Thoracic aorta (tissue), 2 donors: ENCODE measurements around the gene TBC1D7. TPM values are rescaled to one million over a fixed set of nuclear protein-coding genes. Genes with fewer than 3 reads are reported as not detected.

Experiments
- ATAC-seq: fragments of 150-250 bp; one replicate; pipeline ENCODE4 v1.8.0; 2017; ENCODE audit warnings: low read depth; ENCODE audit not compliant: insufficient number of reproducible peaks, low FRiP score
- DNase-seq: peaks from one replicate; pipeline ENCODE4 v3.0.0-alpha.2; 2020; ENCODE audit warnings: low spot score
- H3K27ac ChIP-seq, 2 donors: fragments of 200-600 bp; sonication (generic); 1 replicate in 1 of 2; 2 replicates in 1 of 2; pipeline ENCODE4 v1.5.1; 2016; ENCODE audit warnings: mild to moderate bottlenecking in 2 of 2, moderate library complexity in 2 of 2
- H3K27me3 ChIP-seq: fragments of 200-600 bp; sonication (generic); replicated peaks from 2 replicates; pipeline ENCODE4 v1.6.0; 2016; ENCODE audit warnings: mild to moderate bottlenecking; ENCODE audit not compliant: insufficient read depth
- H3K36me3 ChIP-seq: fragments of 200-600 bp; sonication (generic); one replicate; pipeline ENCODE4 v1.5.1; 2016
- H3K4me1 ChIP-seq, 2 donors: fragments of 200-600 bp; sonication (generic); 1 replicate in 1 of 2; 2 replicates in 1 of 2; pipeline versions ENCODE4 v1.5.1 to v1.6.0; 2016; ENCODE audit warnings: low read depth in 2 of 2, mild to moderate bottlenecking in 1 of 2; ENCODE audit not compliant: control insufficient read depth in 1 of 2
- H3K4me3 ChIP-seq: fragments of 200-600 bp; sonication (generic); 2 replicates; pipeline ENCODE4 v1.5.1; 2016; ENCODE audit warnings: mild to moderate bottlenecking
- H3K9me3 ChIP-seq: fragments of 200-600 bp; sonication (generic); 2 replicates; pipeline ENCODE4 v1.5.1; 2016
- total RNA-seq, 2 donors: library from RNA; depleted of rRNA; stranded (reverse); fragments of >200 nt; gene quantifications; one replicate each; pipeline versions ENCODE4 v1.1.0 to v1.2.3, GENCODE V29; 2016
- TF ChIP-seq, protein P1 (sequence below): fragments of 200-600 bp; sonication (generic); IDR thresholded peaks from one replicate; pipeline ENCODE4 v1.5.1; 2019; ENCODE audit warnings: antibody characterized with exemption

The TBC1D7 gene
- total RNA-seq, 2 donors from 2014 or later, result 7.3 to 17.9 TPM

DNA sequence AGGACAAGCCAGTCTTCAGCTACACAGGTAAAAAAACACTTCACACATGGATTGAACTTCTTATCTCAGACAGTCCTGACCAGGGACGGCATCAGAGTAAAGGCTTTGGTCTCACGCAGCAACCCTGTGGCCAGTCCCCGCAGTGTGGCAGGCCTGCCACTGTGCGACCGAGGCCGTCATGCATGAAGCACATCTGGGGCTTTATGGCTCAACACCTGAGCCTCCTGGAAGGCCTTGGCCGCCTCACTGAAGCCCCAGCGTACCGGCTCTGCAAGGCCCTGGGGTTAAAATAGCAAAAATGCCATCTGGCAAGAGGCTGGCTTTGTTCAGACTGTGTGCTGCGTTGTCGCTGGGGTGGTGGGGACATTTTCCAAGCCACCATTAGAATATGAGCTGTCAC is 32.8 kb downstream of the TBC1D7 start:
- Histone ChIP-seq H3K9me3 (no peaks in the 10 kb centered on the region), H3K4me3 (no peak overlapping the region), H3K36me3 (peaks cover 14% of the 10 kb centered on the region), H3K27ac (no peak overlapping the region), H3K27me3 (no peaks in the 10 kb centered on the region), H3K4me1 (no peaks in the 10 kb centered on the region)
- no peak for DNase-seq
- TF ChIP-seq, protein P1, sequence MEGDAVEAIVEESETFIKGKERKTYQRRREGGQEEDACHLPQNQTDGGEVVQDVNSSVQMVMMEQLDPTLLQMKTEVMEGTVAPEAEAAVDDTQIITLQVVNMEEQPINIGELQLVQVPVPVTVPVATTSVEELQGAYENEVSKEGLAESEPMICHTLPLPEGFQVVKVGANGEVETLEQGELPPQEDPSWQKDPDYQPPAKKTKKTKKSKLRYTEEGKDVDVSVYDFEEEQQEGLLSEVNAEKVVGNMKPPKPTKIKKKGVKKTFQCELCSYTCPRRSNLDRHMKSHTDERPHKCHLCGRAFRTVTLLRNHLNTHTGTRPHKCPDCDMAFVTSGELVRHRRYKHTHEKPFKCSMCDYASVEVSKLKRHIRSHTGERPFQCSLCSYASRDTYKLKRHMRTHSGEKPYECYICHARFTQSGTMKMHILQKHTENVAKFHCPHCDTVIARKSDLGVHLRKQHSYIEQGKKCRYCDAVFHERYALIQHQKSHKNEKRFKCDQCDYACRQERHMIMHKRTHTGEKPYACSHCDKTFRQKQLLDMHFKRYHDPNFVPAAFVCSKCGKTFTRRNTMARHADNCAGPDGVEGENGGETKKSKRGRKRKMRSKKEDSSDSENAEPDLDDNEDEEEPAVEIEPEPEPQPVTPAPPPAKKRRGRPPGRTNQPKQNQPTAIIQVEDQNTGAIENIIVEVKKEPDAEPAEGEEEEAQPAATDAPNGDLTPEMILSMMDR, result no peak
- ATAC-seq, result no peak

- peaks cover 14% of the 10 kb centered on the region for H3K36me3 ChIP-seq
Observed at GRCh38 chr6:13294499-13295069, 33.8 kb downstream of the TBC1D7 start.

GRCh38 chr6:13292774-13293173 is 35.6 kb downstream of the TBC1D7 start:
- no peak for ATAC-seq
- no peak for DNase-seq
- Histone ChIP-seq H3K27me3 (no peaks in the 10 kb centered on the region), H3K4me1 (peaks cover 9 to 21% of the 10 kb centered on the region in 2 donors), H3K27ac (no peak overlapping the region), H3K36me3 (peaks cover 14% of the 10 kb centered on the region), H3K4me3 (no peak overlapping the region), H3K9me3 (no peaks in the 10 kb centered on the region)
- TF ChIP-seq, protein P1, result no peak

More at GRCh38 chr6:13294499-13295069, 33.8 kb downstream of the TBC1D7 start:
- DNase-seq, result no peak
- Histone ChIP-seq H3K9me3 (no peaks in the 10 kb centered on the region), H3K4me3 (no peak overlapping the region), H3K27me3 (no peaks in the 10 kb centered on the region), H3K27ac (no peak overlapping the region), H3K4me1 (peaks cover 5 to 7% of the 10 kb centered on the region in 2 donors)
- TF ChIP-seq, protein P1, result no peak
- ATAC-seq, result no peak

DNA sequence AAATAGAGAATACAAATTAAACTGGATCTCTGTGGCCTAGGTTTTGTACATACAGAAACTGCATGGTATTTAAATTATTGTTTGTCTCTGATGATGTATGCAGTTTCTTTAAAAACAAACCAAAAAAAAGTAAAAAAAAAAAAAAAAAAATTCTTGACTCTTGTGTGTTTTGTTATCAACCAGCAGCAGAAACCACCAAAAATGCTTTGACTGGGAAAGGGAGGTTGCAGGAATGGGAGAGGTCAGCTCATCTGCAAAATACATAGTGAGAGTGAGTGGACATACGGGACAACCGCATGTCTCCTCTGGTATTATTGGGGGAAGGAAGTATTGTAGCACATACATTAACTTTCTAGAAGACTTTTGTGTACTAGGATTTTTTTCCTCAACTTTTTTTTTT is 38.0 kb downstream of the TBC1D7 start:
- Histone ChIP-seq H3K4me1 (peaks cover 9 to 21% of the 10 kb centered on the region in 2 donors), H3K27me3 (no peaks in the 10 kb centered on the region), H3K27ac (peak overlapping the region in 1 of 2 donors; percentile 14), H3K9me3 (peaks cover 4% of the 10 kb centered on the region), H3K4me3 (no peak overlapping the region), H3K36me3 (peaks cover 36% of the 10 kb centered on the region)
- DNase-seq, result no peak
- TF ChIP-seq, protein P1, result no peak
- no peak for ATAC-seq

- peaks cover 40% of the 10 kb centered on the region for H3K36me3 ChIP-seq
- no peak for DNase-seq
- H3K27me3 ChIP-seq, result no peaks in the 10 kb centered on the region
- no peak for ATAC-seq
- no peak overlapping the region for H3K4me3 ChIP-seq
- peaks cover 4% of the 10 kb centered on the region for H3K9me3 ChIP-seq
- TF ChIP-seq, protein P1, result no peak
- peaks cover 9 to 21% of the 10 kb centered on the region in 2 donors for H3K4me1 ChIP-seq
- H3K27ac ChIP-seq, result peak overlapping the region in 1 of 2 donors; percentile 14
Observed at GRCh38 chr6:13289789-13290318, 38.5 kb downstream of the TBC1D7 start.
